Measurements from ENCODE around the gene TM4SF20.
A peak's percentile ranks its signal among the peaks of the same experiment; 100 is the strongest.
"Not testable (repeated sequence)": the region's sequence is repeated elsewhere in the genome, so short reads cannot be mapped to it uniquely, and the experiment has no call there.

The TM4SF20 gene

GRCh38 chr2:227366769-227367426, 12.2 kb downstream of the TM4SF20 start:
- DNase-seq: no peak

GRCh38 chr2:227365833-227366232, 13.3 kb downstream of the TM4SF20 start:
- DNase-seq: no peak

GRCh38 chr2:227364585-227365263, 14.4 kb downstream of the TM4SF20 start:
- not testable (repeated sequence) for DNase-seq

GRCh38 chr2:227363756-227364155, 15.3 kb downstream of the TM4SF20 start:
- no peak for DNase-seq

- no peak for DNase-seq
These were observed 18.8 kb downstream of the TM4SF20 start for GRCh38 chr2:227360351-227360750.

GRCh38 chr2:227351639-227352038, 27.5 kb downstream of the TM4SF20 start:
- DNase-seq: no peak

GRCh38 chr2:227349989-227350612, 29.0 kb downstream of the TM4SF20 start:
- no peak for DNase-seq

GRCh38 chr2:227348324-227348723, 30.8 kb downstream of the TM4SF20 start:
- no peak for DNase-seq

- DNase-seq: no peak
These were observed 32.0 kb downstream of the TM4SF20 start for GRCh38 chr2:227347117-227347516.

GRCh38 chr2:227344231-227344630, 34.9 kb downstream of the TM4SF20 start:
- DNase-seq: no peak

- DNase-seq: no peak
These were observed 37.6 kb downstream of the TM4SF20 start for GRCh38 chr2:227341553-227341952.

GRCh38 chr2:227340106-227340505, 39.0 kb downstream of the TM4SF20 start:
- no peak for DNase-seq

GRCh38 chr2:227339098-227339599, 40.0 kb downstream of the TM4SF20 start:
- DNase-seq: no peak

GRCh38 chr2:227337442-227337841, 41.7 kb downstream of the TM4SF20 start:
- DNase-seq: no peak

- no peak for DNase-seq
These were observed 43.4 kb downstream of the TM4SF20 start for GRCh38 chr2:227335713-227336112.

- no peak for DNase-seq
These were observed 52.3 kb downstream of the TM4SF20 start for GRCh38 chr2:227326783-227327182.

GRCh38 chr2:227325839-227326195, 53.3 kb downstream of the TM4SF20 start:
- no peak for DNase-seq

- DNase-seq: peak; percentile 93
These were observed 53.9 kb downstream of the TM4SF20 start, which contains the start of gene MFF for GRCh38 chr2:227324995-227325838. MFF (plus strand) TSS chr2:227325251; CDS start chr2:227330666, 5,415 bp downstream.

- DNase-seq: no peak
These were observed 54.5 kb downstream of the TM4SF20 start for GRCh38 chr2:227324642-227324994.

- no peak for DNase-seq
These were observed 55.3 kb downstream of the TM4SF20 start for GRCh38 chr2:227323818-227324217.

- DNase-seq: no peak
These were observed 56.4 kb downstream of the TM4SF20 start for GRCh38 chr2:227322530-227323205.
